GM18870 (cell line): ENCODE results near the gene RPP14.
"Not testable (repeated sequence)": the region's sequence is repeated elsewhere in the genome, so short reads cannot be mapped to it uniquely, and the experiment has no call there.

ENCODE experiments used
- ATAC-seq: cut with Tn5 transposase; IDR thresholded peaks from one replicate; pipeline ENCODE4 v1.9.1; 2021; ENCODE audit warnings: moderate library complexity; ENCODE audit not compliant: unreplicated experiment

RPP14 gene

DNA sequence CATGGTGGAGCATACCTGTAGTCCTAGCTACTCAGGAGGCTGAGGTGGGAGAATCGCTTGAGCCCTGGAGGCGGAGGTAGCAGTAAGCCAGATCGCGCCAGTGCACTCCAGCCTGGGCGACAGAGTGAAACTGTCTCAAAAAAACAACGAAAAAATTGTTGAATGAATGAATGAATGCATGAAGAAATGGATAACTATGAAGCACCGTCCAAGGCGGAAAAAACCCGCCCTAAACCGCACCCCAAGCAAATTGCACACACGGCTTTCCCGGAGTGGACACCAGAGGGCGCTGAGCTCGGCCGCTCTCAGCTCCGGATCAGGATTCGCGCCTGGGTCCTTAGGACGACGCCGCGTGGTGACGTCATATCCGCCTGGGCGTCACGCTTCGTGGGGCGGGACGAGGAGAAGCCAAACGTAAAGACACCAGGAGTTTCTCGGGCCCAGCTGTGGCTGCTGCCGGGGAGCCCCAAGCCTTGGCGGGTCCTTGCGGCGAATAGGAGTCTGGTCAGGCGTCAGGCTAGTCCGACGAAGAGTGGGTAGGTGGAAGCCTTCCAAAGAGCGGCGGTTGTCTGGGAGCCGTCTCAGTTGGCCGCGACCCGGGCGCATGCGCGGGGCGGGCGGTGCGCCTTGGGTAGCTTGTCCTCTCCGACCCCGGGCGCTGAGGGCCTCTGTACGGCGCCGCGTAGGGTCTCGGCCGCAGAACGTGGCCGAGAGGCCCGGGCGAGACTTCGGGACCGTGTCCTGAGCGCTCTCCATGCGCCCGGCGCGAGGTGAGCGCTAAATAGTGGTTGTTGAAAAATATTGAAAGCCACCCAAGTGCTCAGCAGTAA lies at the start of gene RPP14, which contains the start of gene HTD2:
Gene RPP14 (plus strand): TSS at position 364 of the 830 bp plus-strand sequence. CDS start 4,085 bp downstream, outside the sequence.
Gene HTD2 (plus strand): TSS at position 639 of the 830 bp plus-strand sequence. CDS start 11,094 bp downstream, outside the sequence.
- ATAC-seq, result peak; percentile 85

DNA sequence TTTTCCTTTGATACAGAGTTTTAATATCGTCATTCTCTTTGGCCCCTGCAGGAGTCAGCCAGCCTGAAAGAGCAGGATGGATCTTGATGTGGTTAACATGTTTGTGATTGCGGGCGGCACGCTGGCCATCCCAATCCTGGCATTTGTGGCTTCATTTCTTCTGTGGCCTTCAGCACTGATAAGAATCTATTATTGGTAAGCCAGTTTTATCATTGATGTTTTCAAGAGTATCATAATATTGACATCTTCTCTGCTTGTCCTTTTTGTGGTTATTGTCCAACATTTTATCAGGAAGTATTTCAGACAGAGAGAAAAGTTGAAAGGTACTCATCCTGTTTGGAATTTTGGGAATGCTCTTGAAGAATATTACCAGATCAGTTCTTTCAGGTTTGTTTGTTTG lies 49.5 kb upstream of the RPP14 start:
- no peak for ATAC-seq

DNA sequence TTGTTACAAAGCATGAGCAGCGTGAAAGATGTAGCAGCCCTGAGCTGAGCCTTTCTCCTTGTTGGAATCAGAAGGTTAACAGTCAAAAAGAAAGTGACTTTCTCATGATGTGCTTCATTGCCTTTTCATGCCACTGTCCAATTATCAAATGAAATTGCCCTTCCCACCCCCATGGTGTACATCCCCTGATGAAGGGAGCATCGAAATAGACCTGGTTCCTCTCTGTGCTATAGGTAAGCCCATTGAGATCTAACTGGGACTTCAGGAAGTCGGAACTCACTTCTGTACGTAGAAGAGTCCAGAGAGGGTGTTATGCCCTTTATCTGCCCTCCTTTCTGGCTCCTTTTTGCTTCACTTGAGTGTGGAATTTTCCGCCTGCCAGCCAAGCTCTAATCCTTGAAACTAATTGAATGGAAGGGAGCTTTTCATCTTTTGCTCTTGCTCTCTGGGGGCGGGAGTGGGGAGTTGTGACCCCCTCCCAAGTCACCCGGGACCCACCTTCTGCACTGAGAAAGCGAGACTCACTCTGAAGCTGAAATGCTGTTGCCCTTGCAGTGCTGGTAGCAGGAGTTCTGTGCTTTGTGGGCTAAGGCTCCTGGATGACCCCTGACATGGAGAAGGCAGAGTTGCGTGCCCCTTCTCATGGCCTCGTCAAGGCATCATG lies 47.5 kb upstream of the RPP14 start:
- no peak for ATAC-seq

DNA sequence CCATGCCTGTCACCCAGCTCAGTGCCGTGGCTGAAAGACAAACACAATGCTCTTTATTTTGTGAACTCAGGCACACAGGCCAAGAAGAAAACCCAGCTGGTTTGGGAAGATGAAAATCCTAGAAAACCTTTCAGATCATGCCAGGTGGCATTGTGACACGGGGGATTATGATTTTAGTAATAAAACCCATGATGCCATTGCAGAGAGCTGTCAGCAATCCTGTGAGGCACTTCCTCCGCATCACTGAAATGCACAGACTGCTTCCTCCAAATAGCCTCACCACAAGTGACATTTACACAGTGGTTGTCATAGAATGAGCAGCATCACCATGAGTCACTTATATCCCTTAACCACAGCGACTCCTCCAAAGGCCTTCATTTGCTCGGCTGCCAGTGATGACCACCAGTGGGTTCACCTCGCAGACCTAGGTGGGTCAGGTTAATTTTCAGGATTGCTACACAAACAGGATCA lies 45.7 kb upstream of the RPP14 start:
- ATAC-seq, result no peak

DNA sequence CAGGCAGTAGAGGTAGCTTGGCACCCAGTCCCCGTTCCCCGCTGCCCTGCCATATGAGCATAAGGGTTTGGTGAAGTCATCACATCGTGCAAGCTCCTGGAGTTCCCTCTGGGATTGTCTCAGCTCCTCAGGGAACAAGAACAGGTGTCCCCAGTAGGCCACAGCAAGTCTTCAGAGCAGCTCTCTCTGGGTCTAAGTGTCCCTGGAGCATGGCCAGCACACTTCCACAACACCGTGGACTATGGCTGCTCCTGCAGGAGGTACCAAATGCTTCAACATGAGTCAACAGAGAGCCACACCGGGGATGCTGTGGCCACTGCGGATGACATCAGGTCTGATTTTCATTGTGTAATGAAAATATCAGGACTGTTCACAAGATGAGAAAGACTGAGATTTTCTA lies 45.3 kb upstream of the RPP14 start:
- no peak for ATAC-seq

DNA sequence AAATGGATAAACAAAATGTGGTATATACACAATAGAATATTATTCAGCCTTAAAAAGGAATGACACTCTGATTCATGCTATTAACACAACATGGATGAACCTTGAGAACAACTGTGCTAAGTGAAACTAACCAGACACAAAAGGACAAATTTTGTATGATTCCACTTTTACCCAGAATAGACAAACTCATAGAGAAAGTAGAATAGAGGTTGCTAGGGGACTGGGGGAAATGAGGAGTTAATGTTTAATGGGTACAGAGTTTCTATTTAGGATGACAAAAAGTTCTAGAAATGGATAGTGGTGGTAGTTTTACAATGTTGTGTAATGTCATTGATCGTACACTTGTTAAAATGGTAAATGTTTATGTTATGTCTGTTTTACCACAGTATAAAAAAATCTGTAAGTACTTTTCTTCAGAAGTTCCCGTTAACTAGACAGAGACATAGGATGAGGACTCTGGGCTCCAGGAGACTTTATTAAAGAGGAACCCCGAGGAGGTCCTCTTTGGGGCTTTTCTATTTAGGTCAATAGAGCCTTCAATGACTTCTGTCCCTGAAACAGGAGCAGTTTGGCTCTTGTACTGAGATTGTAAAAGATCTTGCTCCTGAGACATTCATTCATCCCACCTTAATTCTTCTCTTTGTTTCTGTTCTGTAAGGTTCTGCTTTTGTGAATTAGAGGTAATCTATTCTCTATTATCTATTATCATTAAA lies 43.9 kb upstream of the RPP14 start:
- peak; percentile 74 for ATAC-seq

DNA sequence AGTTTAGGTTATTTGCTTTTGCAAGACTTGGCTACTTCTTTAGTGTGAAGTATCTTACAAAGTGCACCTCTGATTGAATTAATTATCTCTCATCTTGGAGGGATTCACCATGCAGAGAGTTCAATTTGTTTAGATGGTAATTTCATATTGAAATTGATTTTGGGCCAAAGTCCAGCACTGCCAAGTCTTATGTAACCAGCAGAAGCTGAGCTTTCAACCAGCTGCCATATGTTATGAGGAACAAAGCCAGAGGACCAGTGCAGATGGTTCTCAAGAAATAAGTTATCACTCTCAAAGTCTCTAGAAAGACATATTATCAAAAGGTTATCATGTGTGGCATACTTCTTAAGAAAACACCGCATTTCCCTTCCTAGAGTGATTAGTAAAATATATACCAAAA lies 39.5 kb upstream of the RPP14 start:
- no peak for ATAC-seq

DNA sequence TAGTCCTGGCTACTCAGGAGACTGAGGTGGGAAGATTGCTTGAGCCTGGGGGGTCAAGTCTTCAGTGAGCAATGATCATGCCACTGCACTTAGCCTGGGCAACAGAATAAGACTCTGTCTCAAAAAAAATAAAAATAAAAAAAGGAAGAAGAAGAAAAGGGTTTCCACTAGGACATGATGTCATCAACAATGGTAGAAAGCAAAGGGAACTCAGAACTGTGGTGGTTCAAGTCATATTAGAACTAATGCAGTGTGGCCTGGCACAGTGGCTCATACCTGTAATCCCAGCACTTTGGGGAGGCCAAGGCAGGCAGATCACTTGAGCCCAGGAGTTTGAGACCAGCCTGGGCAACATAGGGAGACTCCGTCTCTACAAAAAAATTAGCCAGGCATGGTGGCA lies 38.5 kb upstream of the RPP14 start:
- not testable (repeated sequence) for ATAC-seq

DNA sequence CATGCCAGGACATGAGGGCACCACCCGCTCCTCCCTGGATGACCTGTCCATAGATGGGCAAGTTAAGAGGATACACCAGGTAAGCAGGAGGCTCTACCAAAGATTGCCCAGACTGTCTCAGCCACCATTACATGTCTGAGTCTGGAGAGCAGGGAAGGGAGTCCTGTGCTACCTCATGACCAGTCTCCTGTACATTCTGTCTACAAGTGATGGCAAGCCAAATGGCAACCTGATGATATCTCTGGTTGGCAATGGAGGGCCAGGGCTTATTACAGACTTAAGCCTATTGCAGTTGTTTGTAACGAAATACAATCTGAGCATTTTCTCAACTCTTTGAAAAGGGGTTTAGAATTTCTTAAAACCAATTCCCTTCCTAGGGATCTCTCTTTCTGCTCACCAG lies 36.7 kb upstream of the RPP14 start:
- no peak for ATAC-seq

DNA sequence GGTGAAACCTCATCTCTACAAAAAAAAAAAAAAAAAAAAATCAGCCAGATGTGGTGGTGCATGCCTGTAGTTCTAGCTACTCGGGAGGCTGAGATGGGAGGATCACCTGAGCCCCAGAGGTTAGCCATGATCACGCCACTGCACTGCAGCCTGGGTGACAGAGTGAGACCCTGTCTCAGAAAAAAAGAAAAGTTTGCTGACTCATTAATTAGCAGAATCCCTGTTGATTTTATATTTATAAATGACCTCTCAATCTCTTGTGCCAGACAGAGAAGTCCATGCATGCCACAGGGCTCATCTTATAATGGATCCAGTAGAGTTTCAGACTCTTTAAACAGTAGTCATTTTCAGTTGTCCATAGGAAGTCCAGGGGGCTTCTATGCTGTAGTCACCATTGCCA lies 35.6 kb upstream of the RPP14 start:
- no peak for ATAC-seq

DNA sequence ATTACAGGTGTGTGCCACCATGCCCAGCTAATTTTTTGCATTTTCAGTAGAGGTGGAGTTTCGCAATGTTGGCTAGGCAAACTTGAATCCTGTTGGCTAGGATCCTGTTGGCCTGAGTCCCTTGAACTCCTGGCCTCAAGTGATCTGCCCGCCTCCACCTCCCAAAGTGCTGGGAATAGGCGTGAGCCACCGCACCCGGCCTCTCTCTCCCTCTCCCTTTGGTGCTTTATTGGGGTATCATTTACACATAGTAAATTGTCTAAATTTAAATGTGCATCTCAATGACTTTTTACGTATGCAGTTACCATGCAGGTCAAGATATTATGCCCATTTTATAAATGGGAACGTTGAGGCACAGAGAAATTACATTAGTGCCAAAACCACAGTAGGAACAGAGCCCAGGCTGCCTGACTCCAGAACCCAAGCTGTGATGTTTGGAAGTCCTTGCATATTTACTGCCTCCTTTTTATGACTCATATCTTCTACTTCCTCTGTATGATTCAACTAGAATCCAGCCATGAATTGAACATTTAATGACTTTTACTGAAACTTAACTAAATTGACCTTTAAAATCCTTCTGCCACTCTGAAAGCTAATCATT lies 34.0 kb upstream of the RPP14 start:
- ATAC-seq, result no peak

DNA sequence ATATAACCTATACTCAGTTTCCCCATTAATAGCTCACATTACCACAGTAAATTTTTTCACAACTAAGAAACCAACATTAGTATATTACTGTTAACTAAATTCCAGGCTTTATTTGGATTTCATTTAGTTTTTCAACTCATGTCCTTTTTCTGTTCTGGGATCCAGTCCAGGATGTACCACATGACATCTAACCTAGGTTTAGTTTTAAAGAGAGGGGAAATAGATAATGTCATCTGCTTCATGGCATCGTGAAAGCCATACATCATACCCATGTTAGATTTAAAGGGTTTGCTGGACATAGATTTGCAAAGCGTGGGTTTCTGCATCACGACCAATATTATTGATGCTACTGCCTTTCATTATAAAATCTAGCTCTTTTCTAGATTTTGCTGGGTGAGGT lies 33.2 kb upstream of the RPP14 start:
- no peak for ATAC-seq

DNA sequence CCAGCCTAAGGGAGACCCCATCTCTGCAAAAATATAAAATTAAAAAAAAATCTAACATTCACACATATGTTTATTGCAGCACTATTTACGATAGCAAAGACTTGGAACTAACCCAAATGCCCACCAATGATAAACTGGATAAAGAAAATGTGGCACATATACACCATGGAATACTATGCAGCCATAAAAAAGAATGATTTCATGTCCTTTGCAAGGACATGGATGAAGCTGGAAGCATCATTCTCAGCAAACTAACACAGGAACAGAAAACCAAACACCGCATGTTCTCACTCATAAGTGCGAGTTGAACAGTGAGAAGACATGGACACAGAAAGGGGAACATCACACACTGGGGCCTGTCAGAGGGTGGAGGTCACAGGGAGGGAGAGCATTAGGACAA lies 32.7 kb upstream of the RPP14 start:
- not testable (repeated sequence) for ATAC-seq

DNA sequence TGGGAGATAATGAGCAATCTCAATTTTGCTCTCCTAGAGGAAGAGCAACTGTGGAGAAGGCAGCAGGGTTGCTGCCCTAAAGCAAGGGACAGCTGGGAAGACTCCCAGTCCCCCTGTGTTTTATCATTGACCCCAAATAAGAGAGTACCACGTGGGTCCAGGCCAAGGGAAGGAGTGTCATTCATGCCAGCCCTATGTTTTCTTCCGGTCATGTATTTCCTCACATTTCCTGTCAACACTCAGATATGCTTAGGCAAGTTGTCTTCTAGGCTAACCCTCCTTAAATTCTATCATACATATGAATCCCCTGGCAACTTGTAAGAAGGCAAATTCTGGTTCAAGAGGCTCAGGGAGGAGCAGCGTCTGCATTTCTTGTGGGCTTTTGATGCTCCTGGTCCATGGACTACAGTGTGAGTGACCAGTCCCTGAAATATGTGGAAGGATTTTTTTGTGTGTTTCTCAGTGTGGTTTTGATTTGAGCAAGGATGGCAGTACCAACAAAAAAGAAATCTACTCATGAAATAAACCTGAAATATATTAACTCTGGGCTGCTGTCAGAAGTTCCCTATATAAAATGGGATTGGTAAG lies 31.9 kb upstream of the RPP14 start:
- no peak for ATAC-seq

DNA sequence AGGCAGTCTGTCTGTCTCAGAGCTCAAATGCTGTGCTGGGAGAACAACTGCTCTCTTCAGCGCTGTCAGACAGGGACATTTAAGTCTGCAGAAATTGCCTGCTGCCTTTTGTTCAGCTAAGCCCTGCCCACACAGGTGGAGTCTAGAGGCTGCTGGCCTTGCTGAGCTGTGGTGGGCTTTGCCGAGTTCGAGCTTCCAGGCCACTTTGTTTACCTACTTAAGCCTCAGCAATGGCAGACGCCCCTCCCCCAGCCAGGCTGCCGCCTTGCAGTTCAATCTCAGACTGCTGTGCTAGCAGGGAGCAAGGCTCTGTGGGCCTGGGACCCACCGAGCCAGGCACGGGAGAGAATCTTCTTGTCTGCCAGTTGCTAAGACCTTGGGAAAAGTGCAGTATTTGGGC lies 25.0 kb upstream of the RPP14 start:
- ATAC-seq, result no peak

DNA sequence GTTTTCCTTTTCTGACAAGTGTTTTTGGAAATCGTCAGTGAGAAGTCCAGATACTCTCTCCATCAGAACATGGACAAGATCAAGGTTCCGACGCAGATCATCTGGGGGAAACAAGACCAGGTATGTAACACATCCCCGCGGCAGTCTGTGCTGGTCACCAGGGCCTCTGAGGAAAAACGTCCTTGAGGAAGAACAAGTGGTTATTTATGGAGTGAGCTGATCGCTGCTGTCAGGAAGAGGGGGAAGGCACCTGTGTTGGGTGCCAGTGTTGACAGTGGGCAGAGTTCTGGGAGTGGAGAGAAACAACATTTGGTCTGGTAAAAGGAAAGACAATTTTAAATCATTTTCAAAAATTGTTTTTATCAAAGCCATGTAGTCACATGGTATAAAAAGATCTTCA lies 20.7 kb upstream of the RPP14 start:
- no peak for ATAC-seq

DNA sequence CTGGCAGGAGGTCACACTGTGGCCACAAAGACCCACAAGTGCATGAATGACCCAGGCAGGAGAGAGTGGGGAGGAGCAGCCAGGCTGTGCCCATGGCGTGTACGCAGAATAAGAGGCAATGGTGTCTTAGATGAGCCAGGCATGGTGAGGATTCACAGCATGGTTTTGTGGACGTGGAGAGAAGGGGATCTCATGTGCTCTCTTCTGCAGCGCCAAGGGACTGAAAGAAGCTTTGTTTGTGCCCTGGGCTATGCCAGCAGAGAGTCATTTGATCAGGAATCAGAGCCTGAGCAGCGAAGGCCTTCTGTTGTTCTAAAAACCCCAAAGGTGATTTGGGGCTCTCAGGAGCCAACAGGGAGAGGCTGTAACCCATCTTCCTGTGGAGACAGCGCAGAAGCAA lies 18.7 kb upstream of the RPP14 start:
- ATAC-seq, result no peak

DNA sequence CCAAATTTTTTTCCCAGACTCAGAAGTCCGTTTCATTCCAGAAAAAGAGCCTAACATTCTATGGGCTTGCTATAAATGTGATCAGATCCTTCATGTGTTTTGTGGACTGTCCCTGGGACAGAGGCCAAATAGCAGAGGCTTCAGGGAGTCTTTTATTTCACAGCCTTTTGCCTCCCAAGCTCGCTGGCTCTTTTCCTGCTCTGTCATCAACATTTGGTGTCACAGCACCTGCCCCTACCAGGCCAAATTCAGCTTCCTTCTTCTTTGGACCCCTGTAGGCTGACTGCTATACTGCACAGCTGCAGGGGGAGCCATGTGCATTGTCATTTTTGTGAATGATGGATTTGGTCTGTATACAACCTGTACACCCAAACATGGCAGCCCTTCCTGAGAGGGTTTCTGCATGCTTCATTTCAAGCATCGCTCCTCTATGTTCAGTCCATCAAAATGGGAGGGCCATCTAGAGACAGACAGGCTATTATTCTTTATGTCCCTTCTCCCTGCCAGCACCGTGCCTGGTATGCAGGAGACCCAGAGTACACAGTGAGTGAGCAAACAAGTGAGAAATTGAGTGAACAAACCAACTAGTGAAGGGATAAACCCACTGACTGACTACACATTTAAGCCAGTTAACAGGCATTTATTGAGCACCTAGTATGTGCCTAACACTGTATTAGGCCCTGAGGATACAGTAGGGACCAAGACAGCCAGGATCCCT lies 17.9 kb upstream of the RPP14 start:
- no peak for ATAC-seq

DNA sequence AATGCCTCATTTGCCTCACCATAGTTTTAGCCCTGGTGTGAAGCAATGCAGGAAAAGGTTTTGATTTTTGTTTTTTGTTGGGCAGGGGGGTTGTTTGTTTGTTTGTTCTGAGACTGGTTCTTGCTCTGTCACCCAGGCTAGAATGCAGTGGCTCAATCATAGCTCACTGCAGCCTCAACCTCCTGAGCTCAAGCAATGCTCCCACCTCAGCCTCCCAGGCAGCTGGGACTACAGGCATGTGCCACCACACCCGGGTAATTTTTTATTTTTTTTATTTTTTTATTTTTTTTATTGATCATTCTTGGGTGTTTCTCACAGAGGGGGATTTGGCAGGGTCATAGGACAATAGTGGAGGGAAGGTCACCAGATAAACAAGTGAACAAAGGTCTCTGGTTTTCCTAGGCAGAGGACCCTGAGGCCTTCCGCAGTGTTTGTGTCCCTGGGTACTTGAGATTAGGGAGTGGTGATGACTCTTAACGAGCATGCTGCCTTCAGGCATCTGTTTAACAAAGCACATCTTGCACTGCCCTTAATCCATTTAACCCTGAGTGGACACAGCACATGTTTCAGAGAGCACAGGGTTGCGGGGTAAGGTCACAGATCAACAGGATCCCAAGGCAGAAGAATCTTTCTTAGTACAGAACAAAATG lies 17.0 kb upstream of the RPP14 start:
- ATAC-seq, result not testable (repeated sequence)

DNA sequence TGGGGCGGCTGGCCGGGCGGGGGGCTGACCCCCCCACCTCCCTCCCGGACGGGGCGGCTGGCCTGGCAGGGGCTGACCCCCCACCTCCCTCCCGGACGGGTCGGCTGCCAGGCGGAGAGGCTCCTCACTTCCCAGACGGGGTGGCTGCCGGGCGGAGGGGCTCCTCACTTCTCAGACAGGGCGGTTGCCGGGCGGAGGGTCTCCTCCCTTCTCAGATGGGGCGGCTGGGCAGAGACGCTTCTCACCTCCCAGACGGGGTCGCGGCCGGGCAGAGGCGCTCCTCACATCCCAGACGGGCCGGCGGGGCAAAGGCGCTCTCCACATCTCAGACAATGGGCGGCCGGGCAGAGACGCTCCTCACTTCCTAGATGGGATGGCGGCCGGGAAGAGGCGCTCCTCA lies 15.6 kb upstream of the RPP14 start:
- ATAC-seq, result not testable (repeated sequence)
